ENCODE data around the gene MYO15B.

- TF ChIP-seq EZH2 (IDR thresholded peaks at IDR 0.05; ENCODE audit: borderline replicate concordance, low read depth, low read length, severe bottlenecking): no peak
- TF ChIP-seq, protein P1, sequence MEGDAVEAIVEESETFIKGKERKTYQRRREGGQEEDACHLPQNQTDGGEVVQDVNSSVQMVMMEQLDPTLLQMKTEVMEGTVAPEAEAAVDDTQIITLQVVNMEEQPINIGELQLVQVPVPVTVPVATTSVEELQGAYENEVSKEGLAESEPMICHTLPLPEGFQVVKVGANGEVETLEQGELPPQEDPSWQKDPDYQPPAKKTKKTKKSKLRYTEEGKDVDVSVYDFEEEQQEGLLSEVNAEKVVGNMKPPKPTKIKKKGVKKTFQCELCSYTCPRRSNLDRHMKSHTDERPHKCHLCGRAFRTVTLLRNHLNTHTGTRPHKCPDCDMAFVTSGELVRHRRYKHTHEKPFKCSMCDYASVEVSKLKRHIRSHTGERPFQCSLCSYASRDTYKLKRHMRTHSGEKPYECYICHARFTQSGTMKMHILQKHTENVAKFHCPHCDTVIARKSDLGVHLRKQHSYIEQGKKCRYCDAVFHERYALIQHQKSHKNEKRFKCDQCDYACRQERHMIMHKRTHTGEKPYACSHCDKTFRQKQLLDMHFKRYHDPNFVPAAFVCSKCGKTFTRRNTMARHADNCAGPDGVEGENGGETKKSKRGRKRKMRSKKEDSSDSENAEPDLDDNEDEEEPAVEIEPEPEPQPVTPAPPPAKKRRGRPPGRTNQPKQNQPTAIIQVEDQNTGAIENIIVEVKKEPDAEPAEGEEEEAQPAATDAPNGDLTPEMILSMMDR (IDR thresholded peaks at IDR 0.05; ENCODE audit: borderline replicate concordance, extremely low read depth, low read length, poor library complexity, severe bottlenecking): no peak
These were observed 19.0 kb upstream of the MYO15B start for GRCh38 chr17:75568412-75569255.
